Activated CD4-positive, alpha-beta T cell treated with anti-CD3 and anti-CD28 coated beads, Interleukin-2, amount 10 ng/mL, durations not matched to agents 7 days and 5 days (primary cell): ENCODE measurements around the gene MCTP1. TPM values are rescaled to one million over a fixed set of nuclear protein-coding genes. Genes with fewer than 3 reads are reported as not detected.

Source experiments
- CTCF ChIA-PET: fragments of 350-600 bp; sonication (Branson Sonifier 250); formaldehyde crosslinking; loops from one replicate; lab custom pipeline; 2021; ENCODE audit warnings: antibody characterized with exemption; lab: Charles Lee
- POLR2A ChIA-PET: fragments of 350-600 bp; sonication (Branson Sonifier 250); formaldehyde crosslinking; loops from one replicate; lab custom pipeline; 2021; ENCODE audit warnings: antibody characterized with exemption; lab: Charles Lee
- DNase-seq: peaks from one replicate; pipeline ENCODE4 v3.0.0-alpha.2; 2020
- H3K27ac Mint-ChIP-seq: one replicate; pipeline ENCODE4 v1.8.0; 2021; ENCODE audit warnings: mild to moderate bottlenecking, moderate library complexity, mixed read lengths
- H3K27me3 Mint-ChIP-seq: one replicate; pipeline ENCODE4 v1.8.0; 2021; ENCODE audit warnings: mixed read lengths
- H3K36me3 Mint-ChIP-seq: one replicate; pipeline ENCODE4 v1.8.0; 2021; ENCODE audit warnings: low read depth, mixed read lengths
- H3K4me1 Mint-ChIP-seq: one replicate; pipeline ENCODE4 v1.8.0; 2021; ENCODE audit warnings: mixed read lengths
- H3K4me3 Mint-ChIP-seq: one replicate; pipeline ENCODE4 v1.8.0; 2021; ENCODE audit warnings: mild to moderate bottlenecking, moderate library complexity, mixed read lengths
- H3K9me3 Mint-ChIP-seq: one replicate; pipeline ENCODE4 v1.8.0; 2021; ENCODE audit warnings: mixed read lengths
- total RNA-seq, 2 experiments: library from RNA; stranded (reverse); gene quantifications; one replicate each; pipeline ENCODE4 v1.2.3, GENCODE V29; 2021

MCTP1 gene
- total RNA-seq, 2 experiments from 2014 or later, result 0.08 TPM; not detected in 1

GRCh38 chr5:95124731-95125130 lies 160.2 kb downstream of the MCTP1 start:
- Mint-ChIP-seq H3K27me3 (no peaks in the 10 kb centered on the region), H3K4me1 (no peaks in the 10 kb centered on the region), H3K9me3 (no peaks in the 10 kb centered on the region), H3K4me3 (no peak overlapping the region), H3K36me3 (no peaks in the 10 kb centered on the region), H3K27ac (no peak overlapping the region)
- DNase-seq, result no peak
- ChIA-PET CTCF (no interaction called here), POLR2A (no interaction called here)

GRCh38 chr5:95124101-95124500 lies 160.8 kb downstream of the MCTP1 start:
- H3K9me3 Mint-ChIP-seq, result no peaks in the 10 kb centered on the region
- no peaks in the 10 kb centered on the region for H3K27me3 Mint-ChIP-seq
- no peak overlapping the region for H3K27ac Mint-ChIP-seq
- ChIA-PET POLR2A (no interaction called here), CTCF (no interaction called here)
- H3K36me3 Mint-ChIP-seq, result no peaks in the 10 kb centered on the region
- no peaks in the 10 kb centered on the region for H3K4me1 Mint-ChIP-seq
- H3K4me3 Mint-ChIP-seq, result no peak overlapping the region
- DNase-seq, result no peak

- ChIA-PET CTCF (no interaction called here), POLR2A (no interaction called here)
- Mint-ChIP-seq H3K27me3 (peaks cover 2% of the 10 kb centered on the region), H3K27ac (no peak overlapping the region), H3K36me3 (no peaks in the 10 kb centered on the region), H3K4me1 (no peaks in the 10 kb centered on the region), H3K9me3 (no peaks in the 10 kb centered on the region), H3K4me3 (no peak overlapping the region)
- DNase-seq, result no peak
Observed at GRCh38 chr5:95114902-95115301, 170.0 kb downstream of the MCTP1 start.

GRCh38 chr5:95114305-95114704 lies 170.6 kb downstream of the MCTP1 start:
- DNase-seq, result no peak
- POLR2A ChIA-PET, result no interaction called here
- CTCF ChIA-PET, result no interaction called here
- H3K4me1 Mint-ChIP-seq, result no peaks in the 10 kb centered on the region
- H3K27ac Mint-ChIP-seq, result no peak overlapping the region
- no peaks in the 10 kb centered on the region for H3K9me3 Mint-ChIP-seq
- no peaks in the 10 kb centered on the region for H3K36me3 Mint-ChIP-seq
- H3K4me3 Mint-ChIP-seq, result no peak overlapping the region
- peaks cover 2% of the 10 kb centered on the region for H3K27me3 Mint-ChIP-seq

GRCh38 chr5:95113489-95113888 lies 171.4 kb downstream of the MCTP1 start:
- Mint-ChIP-seq H3K27me3 (peaks cover 2% of the 10 kb centered on the region), H3K4me1 (no peaks in the 10 kb centered on the region), H3K4me3 (no peak overlapping the region), H3K36me3 (no peaks in the 10 kb centered on the region), H3K9me3 (no peaks in the 10 kb centered on the region), H3K27ac (no peak overlapping the region)
- CTCF ChIA-PET, result no interaction called here
- no peak for DNase-seq
- POLR2A ChIA-PET, result no interaction called here

GRCh38 chr5:95111141-95111540 lies 173.8 kb downstream of the MCTP1 start:
- H3K36me3 Mint-ChIP-seq, result no peaks in the 10 kb centered on the region
- ChIA-PET POLR2A (no interaction called here), CTCF (no interaction called here)
- H3K4me1 Mint-ChIP-seq, result no peaks in the 10 kb centered on the region
- DNase-seq, result no peak
- H3K9me3 Mint-ChIP-seq, result no peaks in the 10 kb centered on the region
- no peak overlapping the region for H3K27ac Mint-ChIP-seq
- no peak overlapping the region for H3K4me3 Mint-ChIP-seq
- peaks cover 2% of the 10 kb centered on the region for H3K27me3 Mint-ChIP-seq

- Mint-ChIP-seq H3K27me3 (peaks cover 2% of the 10 kb centered on the region), H3K9me3 (no peaks in the 10 kb centered on the region), H3K27ac (no peak overlapping the region), H3K36me3 (no peaks in the 10 kb centered on the region), H3K4me3 (no peak overlapping the region), H3K4me1 (no peaks in the 10 kb centered on the region)
- ChIA-PET CTCF (no interaction called here), POLR2A (no interaction called here)
- DNase-seq, result no peak
Observed at GRCh38 chr5:95110118-95110517, 174.8 kb downstream of the MCTP1 start.

- Mint-ChIP-seq H3K9me3 (no peaks in the 10 kb centered on the region), H3K4me1 (no peaks in the 10 kb centered on the region), H3K36me3 (no peaks in the 10 kb centered on the region), H3K27ac (no peak overlapping the region), H3K4me3 (no peak overlapping the region), H3K27me3 (peaks cover 2% of the 10 kb centered on the region)
- DNase-seq, result no peak
- ChIA-PET POLR2A (no interaction called here), CTCF (interaction anchor here (0.6 kb wide), 1 partner anchor 618 kb away, joined by 3 read pairs; no protein-coding TSS in a partner anchor)
Observed at GRCh38 chr5:95107138-95107537, 177.8 kb downstream of the MCTP1 start.

- Mint-ChIP-seq H3K4me1 (peaks cover 2% of the 10 kb centered on the region), H3K36me3 (no peaks in the 10 kb centered on the region), H3K27ac (no peak overlapping the region), H3K4me3 (no peak overlapping the region), H3K9me3 (no peaks in the 10 kb centered on the region), H3K27me3 (no peaks in the 10 kb centered on the region)
- ChIA-PET POLR2A (no interaction called here), CTCF (no interaction called here)
- DNase-seq, result no peak
Observed at GRCh38 chr5:95105638-95106037, 179.3 kb downstream of the MCTP1 start.

- H3K27me3 Mint-ChIP-seq, result no peaks in the 10 kb centered on the region
- peaks cover 2% of the 10 kb centered on the region for H3K4me1 Mint-ChIP-seq
- no peak overlapping the region for H3K27ac Mint-ChIP-seq
- ChIA-PET POLR2A (no interaction called here), CTCF (no interaction called here)
- no peak for DNase-seq
- no peaks in the 10 kb centered on the region for H3K9me3 Mint-ChIP-seq
- no peaks in the 10 kb centered on the region for H3K36me3 Mint-ChIP-seq
- H3K4me3 Mint-ChIP-seq, result no peak overlapping the region
Observed at GRCh38 chr5:95102687-95103086, 182.2 kb downstream of the MCTP1 start.

- Mint-ChIP-seq H3K4me1 (peaks cover 2% of the 10 kb centered on the region), H3K9me3 (no peaks in the 10 kb centered on the region)
- CTCF ChIA-PET, result no interaction called here
Observed at GRCh38 chr5:95102080-95102479, 182.8 kb downstream of the MCTP1 start.

GRCh38 chr5:95100551-95100950 lies 184.3 kb downstream of the MCTP1 start:
- Mint-ChIP-seq H3K9me3 (no peaks in the 10 kb centered on the region), H3K27ac (no peak overlapping the region), H3K36me3 (no peaks in the 10 kb centered on the region), H3K4me1 (peaks cover 2% of the 10 kb centered on the region), H3K27me3 (peaks cover 3% of the 10 kb centered on the region), H3K4me3 (no peak overlapping the region)
- ChIA-PET CTCF (no interaction called here), POLR2A (no interaction called here)
- DNase-seq, result no peak

More at GRCh38 chr5:95102080-95102479, 182.8 kb downstream of the MCTP1 start:
- POLR2A ChIA-PET, result no interaction called here
- DNase-seq, result no peak
- no peak overlapping the region for H3K27ac Mint-ChIP-seq
- no peak overlapping the region for H3K4me3 Mint-ChIP-seq
- H3K36me3 Mint-ChIP-seq, result no peaks in the 10 kb centered on the region
- peaks cover 3% of the 10 kb centered on the region for H3K27me3 Mint-ChIP-seq

- Mint-ChIP-seq H3K36me3 (no peaks in the 10 kb centered on the region), H3K9me3 (no peaks in the 10 kb centered on the region), H3K27ac (no peak overlapping the region), H3K4me3 (no peak overlapping the region), H3K27me3 (peaks cover 3% of the 10 kb centered on the region), H3K4me1 (peaks cover 2% of the 10 kb centered on the region)
- no peak for DNase-seq
- ChIA-PET CTCF (interaction anchor here (1.8 kb wide), 1 partner anchor 18 kb away, joined by 3 read pairs; no protein-coding TSS in a partner anchor), POLR2A (no interaction called here)
Observed at GRCh38 chr5:95098012-95098411, 186.9 kb downstream of the MCTP1 start.

GRCh38 chr5:95093211-95093610 lies 191.7 kb downstream of the MCTP1 start:
- DNase-seq, result no peak
- Mint-ChIP-seq H3K27ac (no peak overlapping the region), H3K4me1 (no peaks in the 10 kb centered on the region), H3K4me3 (no peak overlapping the region), H3K36me3 (no peaks in the 10 kb centered on the region), H3K27me3 (peaks cover 3% of the 10 kb centered on the region), H3K9me3 (no peaks in the 10 kb centered on the region)
- ChIA-PET CTCF (no interaction called here), POLR2A (no interaction called here)
